ENCODE data around the gene HOXD4. TPM values are rescaled to one million over a fixed set of nuclear protein-coding genes. Genes with fewer than 3 reads are reported as not detected.
A peak's percentile ranks its signal among the peaks of the same experiment; 100 is the strongest.

Gene HOXD4
- total RNA-seq, 1 donor from 2014 or later = 0.97 TPM

- H3K36me3 ChIP-seq = no peaks in the 10 kb centered on the region
- peaks cover 19% of the 10 kb centered on the region for H3K4me1 ChIP-seq
- ATAC-seq (no peak), DNase-seq (no peak)
- intact Hi-C loops (cut with DNase I) = no loop called here
- no peaks in the 10 kb centered on the region for H3K9me3 ChIP-seq
- H3K4me3 ChIP-seq = no peak overlapping the region
- no peak overlapping the region for H3K27ac ChIP-seq
- H3K27me3 ChIP-seq (ENCODE audit: low read depth) = peaks cover 96% of the 10 kb centered on the region
- TF ChIP-seq, protein P1, sequence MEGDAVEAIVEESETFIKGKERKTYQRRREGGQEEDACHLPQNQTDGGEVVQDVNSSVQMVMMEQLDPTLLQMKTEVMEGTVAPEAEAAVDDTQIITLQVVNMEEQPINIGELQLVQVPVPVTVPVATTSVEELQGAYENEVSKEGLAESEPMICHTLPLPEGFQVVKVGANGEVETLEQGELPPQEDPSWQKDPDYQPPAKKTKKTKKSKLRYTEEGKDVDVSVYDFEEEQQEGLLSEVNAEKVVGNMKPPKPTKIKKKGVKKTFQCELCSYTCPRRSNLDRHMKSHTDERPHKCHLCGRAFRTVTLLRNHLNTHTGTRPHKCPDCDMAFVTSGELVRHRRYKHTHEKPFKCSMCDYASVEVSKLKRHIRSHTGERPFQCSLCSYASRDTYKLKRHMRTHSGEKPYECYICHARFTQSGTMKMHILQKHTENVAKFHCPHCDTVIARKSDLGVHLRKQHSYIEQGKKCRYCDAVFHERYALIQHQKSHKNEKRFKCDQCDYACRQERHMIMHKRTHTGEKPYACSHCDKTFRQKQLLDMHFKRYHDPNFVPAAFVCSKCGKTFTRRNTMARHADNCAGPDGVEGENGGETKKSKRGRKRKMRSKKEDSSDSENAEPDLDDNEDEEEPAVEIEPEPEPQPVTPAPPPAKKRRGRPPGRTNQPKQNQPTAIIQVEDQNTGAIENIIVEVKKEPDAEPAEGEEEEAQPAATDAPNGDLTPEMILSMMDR (IDR thresholded peaks at IDR 0.05) = no peak
These were observed 22.4 kb downstream of the HOXD4 start for GRCh38 chr2:176173567-176174381.

GRCh38 chr2:176174382-176174823, 23.1 kb downstream of the HOXD4 start:
- DNase-seq (no peak), ATAC-seq (no peak)
- no peak overlapping the region for H3K27ac ChIP-seq
- peaks cover 96% of the 10 kb centered on the region for H3K27me3 ChIP-seq (ENCODE audit: low read depth)
- H3K4me3 ChIP-seq = no peak overlapping the region
- H3K4me1 ChIP-seq = peaks cover 23% of the 10 kb centered on the region
- intact Hi-C loops (cut with DNase I) = no loop called here
- H3K36me3 ChIP-seq = no peaks in the 10 kb centered on the region
- TF ChIP-seq, protein P1 (IDR thresholded peaks at IDR 0.05) = no peak
- no peaks in the 10 kb centered on the region for H3K9me3 ChIP-seq

- no peaks in the 10 kb centered on the region for H3K36me3 ChIP-seq
- TF ChIP-seq, protein P1 (IDR thresholded peaks at IDR 0.05) = no peak
- peaks cover 23% of the 10 kb centered on the region for H3K4me1 ChIP-seq
- intact Hi-C loops (cut with DNase I) = no loop called here
- H3K27ac ChIP-seq = no peak overlapping the region
- no peaks in the 10 kb centered on the region for H3K9me3 ChIP-seq
- ATAC-seq (no peak), DNase-seq (no peak)
- H3K4me3 ChIP-seq = no peak overlapping the region
- peaks cover 95% of the 10 kb centered on the region for H3K27me3 ChIP-seq (ENCODE audit: low read depth)
These were observed 23.7 kb downstream of the HOXD4 start for GRCh38 chr2:176174824-176175708.

- ATAC-seq = no peak
- no peak overlapping the region for H3K27ac ChIP-seq
- H3K4me1 ChIP-seq = peaks cover 23% of the 10 kb centered on the region
- no peak overlapping the region for H3K4me3 ChIP-seq
- DNase-seq = no peak
- no peaks in the 10 kb centered on the region for H3K36me3 ChIP-seq
- peaks cover 92% of the 10 kb centered on the region for H3K27me3 ChIP-seq (ENCODE audit: low read depth)
- intact Hi-C loops (cut with DNase I) = no loop called here
- H3K9me3 ChIP-seq = no peaks in the 10 kb centered on the region
- TF ChIP-seq, protein P1 (IDR thresholded peaks at IDR 0.05) = no peak
These were observed 24.6 kb downstream of the HOXD4 start for GRCh38 chr2:176175709-176176607.

- TF ChIP-seq, protein P1 (IDR thresholded peaks at IDR 0.05) = no peak
- peaks cover 80% of the 10 kb centered on the region for H3K27me3 ChIP-seq (ENCODE audit: low read depth)
These were observed 26.3 kb downstream of the HOXD4 start for GRCh38 chr2:176177580-176178037.

More at GRCh38 chr2:176177580-176178037, 26.3 kb downstream of the HOXD4 start:
- H3K36me3 ChIP-seq = no peaks in the 10 kb centered on the region
- intact Hi-C loops (cut with DNase I) = no loop called here
- ATAC-seq (no peak), DNase-seq (no peak)
- H3K4me1 ChIP-seq = peaks cover 12% of the 10 kb centered on the region
- no peaks in the 10 kb centered on the region for H3K9me3 ChIP-seq
- H3K27ac ChIP-seq = no peak overlapping the region
- peak overlapping the region; percentile 27 for H3K4me3 ChIP-seq

All from lower lobe of right lung (tissue), 2 donors.